HepG2 (cell line): ENCODE measurements around the gene MIA3. TPM values are rescaled to one million over a fixed set of nuclear protein-coding genes. Genes with fewer than 3 reads are reported as not detected.
A peak's percentile ranks its signal among the peaks of the same experiment; 100 is the strongest.

ENCODE experiments used
- BHLHE40 ChIP-seq: IDR thresholded peaks from 2 replicates; pipeline ENCODE4 v1.6.1; 2011; ENCODE audit warnings: low read length, improper control_type of control experiment
- FOXC1 ChIP-seq: sonication (generic); formaldehyde crosslinking; IDR thresholded peaks from 2 replicates; pipeline ENCODE4 v1.8.0; 2022; ENCODE audit warnings: mild to moderate bottlenecking, missing genetic modification reagents, borderline replicate concordance
- GABPB1 ChIP-seq: IDR thresholded peaks from 2 replicates; pipeline ENCODE4 v1.6.1; 2016; ENCODE audit warnings: mild to moderate bottlenecking, missing genetic modification reagents, moderate library complexity, missing compliant biosample characterization
- GMEB1 ChIP-seq: sonication (generic); formaldehyde crosslinking; IDR thresholded peaks from 2 replicates; pipeline ENCODE4 v1.5.1; 2020; ENCODE audit warnings: missing genetic modification reagents, mild to moderate bottlenecking, borderline replicate concordance
- MED1 ChIP-seq: sonication (generic); formaldehyde crosslinking; IDR thresholded peaks from 2 replicates; pipeline ENCODE4 v1.4.0; 2020; ENCODE audit warnings: missing genetic modification reagents
- REXO4 ChIP-seq: sonication (generic); formaldehyde crosslinking; IDR thresholded peaks from 2 replicates; pipeline ENCODE4 v1.8.0; 2022; ENCODE audit warnings: missing genetic modification reagents, mild to moderate bottlenecking, borderline replicate concordance
- THAP9 ChIP-seq: sonication (generic); formaldehyde crosslinking; IDR thresholded peaks from 2 replicates; pipeline ENCODE4; 2020; ENCODE audit warnings: missing genetic modification reagents, mild to moderate bottlenecking, borderline replicate concordance
- TSC22D2 ChIP-seq: sonication (generic); formaldehyde crosslinking; IDR thresholded peaks from 2 replicates; pipeline ENCODE4 v1.5.1; 2020; ENCODE audit warnings: missing genetic modification reagents, mild to moderate bottlenecking, borderline replicate concordance
- YY1 ChIP-seq: IDR thresholded peaks from 2 replicates; pipeline ENCODE4 v1.6.1; 2011; ENCODE audit warnings: low read length, low read depth, moderate library complexity, mild to moderate bottlenecking; ENCODE audit not compliant: insufficient read depth, insufficient replicate concordance
- ZBTB3 ChIP-seq: sonication (generic); formaldehyde crosslinking; IDR thresholded peaks from 2 replicates; pipeline ENCODE4 v1.4.0; 2020; ENCODE audit warnings: low read depth, mild to moderate bottlenecking, moderate library complexity, missing genetic modification reagents, borderline replicate concordance
- ZFP62 ChIP-seq: sonication (generic); formaldehyde crosslinking; IDR thresholded peaks from 2 replicates; pipeline ENCODE4 v1.4.0; 2020; ENCODE audit warnings: missing genetic modification reagents
- ZFP82 ChIP-seq: sonication (generic); formaldehyde crosslinking; IDR thresholded peaks from 2 replicates; pipeline ENCODE4 v1.5.1; 2020; ENCODE audit warnings: mild to moderate bottlenecking, missing genetic modification reagents, borderline replicate concordance
- ZNF224 ChIP-seq: sonication (generic); formaldehyde crosslinking; IDR thresholded peaks from 2 replicates; pipeline ENCODE4 v1.5.0; 2020; ENCODE audit warnings: mild to moderate bottlenecking, missing genetic modification reagents
- ZNF354B ChIP-seq: sonication (generic); formaldehyde crosslinking; IDR thresholded peaks from 2 replicates; pipeline ENCODE4 v1.8.0; 2022; ENCODE audit warnings: mild to moderate bottlenecking, missing genetic modification reagents
- ZNF589 ChIP-seq: sonication (generic); formaldehyde crosslinking; conservative IDR thresholded peaks from 2 replicates; pipeline ENCODE4 v1.8.0; 2022; ENCODE audit warnings: mild to moderate bottlenecking, moderate library complexity, missing genetic modification reagents
- ZNF607 ChIP-seq: sonication (generic); formaldehyde crosslinking; IDR thresholded peaks from 2 replicates; pipeline ENCODE4 v1.5.1; 2020; ENCODE audit warnings: missing genetic modification reagents, mild to moderate bottlenecking, borderline replicate concordance
- ZNF674 ChIP-seq: sonication (generic); formaldehyde crosslinking; IDR thresholded peaks from 2 replicates; pipeline ENCODE4 v1.5.0; 2020; ENCODE audit warnings: low read depth, mild to moderate bottlenecking, missing genetic modification reagents
- ZNF792 ChIP-seq: IDR thresholded peaks from 2 replicates; pipeline ENCODE4 v1.6.1; 2016
- polyA plus RNA-seq, 8 experiments: library from polyadenylated mRNA; depleted of rRNA in 3 of 8; stranded (reverse) in 7 of 8; unstranded in 1 of 8; fragments of >200 nt; fragmentation: Illumina TruSeq in 4 of 8; extraction: Trizol in 4 of 8; gene quantifications; 2 replicates each; pipeline versions ENCODE4 v1.2.1 to v1.2.3, GENCODE V29; 2011 to 2016; ENCODE audit warnings: low read depth in 4 of 8, missing spikeins in 1 of 8, mixed read lengths in 1 of 8; ENCODE audit not compliant: insufficient read depth in 1 of 8
- total RNA-seq, 5 experiments: library from RNA; depleted of rRNA; stranded (reverse); fragments of >200 nt; fragmentation: Illumina TruSeq; extraction: Trizol; gene quantifications; 2 replicates each; pipeline ENCODE4 v1.2.3, GENCODE V29; 2016; ENCODE audit warnings: low read depth in 1 of 5
- TF ChIP-seq, protein P1 (sequence below): sonication (generic); formaldehyde crosslinking; conservative IDR thresholded peaks from 2 replicates; pipeline ENCODE4 v1.4.0; 2020; ENCODE audit warnings: missing genetic modification reagents
- TF ChIP-seq, protein P2 (sequence below): IDR thresholded peaks from 2 replicates; pipeline ENCODE4 v1.6.1; 2016; ENCODE audit warnings: low read depth, control low read depth

MIA3 gene
- total and polyA plus RNA-seq, 2 of the 13 experiments (the other 11 are each of a cell fraction or from before 2014, with no cell fraction given) = 45.6 to 48.7 TPM

DNA sequence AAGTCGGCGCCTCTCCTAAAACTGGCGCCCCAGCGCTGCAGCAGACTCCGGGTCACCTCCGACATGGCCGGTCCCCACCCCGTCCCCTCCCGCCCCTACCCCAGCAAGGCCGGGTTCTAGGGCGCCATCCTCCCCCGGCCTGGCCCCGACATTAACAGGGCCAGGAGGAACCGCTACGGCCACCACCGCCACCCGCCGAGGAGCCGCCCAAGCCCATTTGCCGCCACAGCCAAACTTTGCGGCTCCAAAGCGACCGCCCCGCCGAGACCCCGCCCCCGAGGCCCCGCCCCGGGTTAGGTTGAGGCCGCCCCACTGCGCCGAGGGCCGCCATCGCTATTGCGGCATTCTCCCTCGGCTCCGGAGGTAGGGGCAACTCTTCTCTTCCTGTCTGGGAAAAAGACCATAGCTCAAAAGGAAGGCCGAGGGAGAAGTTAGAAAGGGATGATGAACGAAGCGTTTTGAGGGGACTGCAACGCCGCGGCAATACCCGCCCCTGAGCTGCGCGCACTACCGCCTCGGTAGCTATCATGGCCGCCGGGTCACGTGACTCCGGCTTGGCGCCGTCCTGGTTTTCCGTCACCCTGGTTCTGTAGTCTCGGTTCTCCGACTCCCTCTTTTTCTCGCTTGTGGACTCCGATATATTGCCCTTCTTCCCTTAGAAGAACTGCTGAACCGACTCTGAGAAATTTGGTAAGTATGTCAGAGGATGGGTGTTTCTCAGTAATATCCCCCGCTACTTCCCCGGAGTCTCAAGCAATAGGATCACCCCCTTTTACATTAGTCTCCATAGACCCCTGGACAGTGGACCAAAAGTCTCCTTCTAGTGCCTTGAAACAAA, 94.6 kb downstream of the MIA3 start, which contains the start of the genes AIDA and BROX (continued):
- TF ChIP-seq TSC22D2 (CRISPR knock-in tag) (no peak), ZNF792 (CRISPR knock-in tag) (peak; percentile 23; the same call in 1 of the 2 replicates), BHLHE40 (peak; percentile 97), GABPB1 (CRISPR knock-in tag) (peak; percentile 79), MED1 (CRISPR knock-in tag) (0 out of 2 replicates have a peak, but pooled peaks have one; percentile 11), ZNF224 (CRISPR knock-in tag) (no peak), YY1 (peak; percentile 99), ZNF354B (CRISPR knock-in tag) (peak; percentile 62; the same call in 1 of the 2 replicates), ZNF589 (0 out of 2 replicates have a peak, but pooled peaks have one; percentile 12), ZFP82 (CRISPR knock-in tag) (peak; percentile 47; the same call in 1 of the 2 replicates), FOXC1 (CRISPR knock-in tag) (0 out of 2 replicates have a peak, but pooled peaks have one; percentile 55), GMEB1 (peak; percentile 63; the same call in 1 of the 2 replicates), REXO4 (CRISPR knock-in tag) (no peak), ZNF607 (CRISPR knock-in tag) (no peak), ZNF674 (CRISPR knock-in tag) (no peak), ZFP62 (CRISPR knock-in tag) (no peak), ZBTB3 (CRISPR knock-in tag) (no peak), THAP9 (peak; percentile 100)
- TF ChIP-seq, protein P1, sequence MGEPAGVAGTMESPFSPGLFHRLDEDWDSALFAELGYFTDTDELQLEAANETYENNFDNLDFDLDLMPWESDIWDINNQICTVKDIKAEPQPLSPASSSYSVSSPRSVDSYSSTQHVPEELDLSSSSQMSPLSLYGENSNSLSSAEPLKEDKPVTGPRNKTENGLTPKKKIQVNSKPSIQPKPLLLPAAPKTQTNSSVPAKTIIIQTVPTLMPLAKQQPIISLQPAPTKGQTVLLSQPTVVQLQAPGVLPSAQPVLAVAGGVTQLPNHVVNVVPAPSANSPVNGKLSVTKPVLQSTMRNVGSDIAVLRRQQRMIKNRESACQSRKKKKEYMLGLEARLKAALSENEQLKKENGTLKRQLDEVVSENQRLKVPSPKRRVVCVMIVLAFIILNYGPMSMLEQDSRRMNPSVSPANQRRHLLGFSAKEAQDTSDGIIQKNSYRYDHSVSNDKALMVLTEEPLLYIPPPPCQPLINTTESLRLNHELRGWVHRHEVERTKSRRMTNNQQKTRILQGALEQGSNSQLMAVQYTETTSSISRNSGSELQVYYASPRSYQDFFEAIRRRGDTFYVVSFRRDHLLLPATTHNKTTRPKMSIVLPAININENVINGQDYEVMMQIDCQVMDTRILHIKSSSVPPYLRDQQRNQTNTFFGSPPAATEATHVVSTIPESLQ = 0 out of 2 replicates have a peak, but pooled peaks have one; percentile 5
- TF ChIP-seq, protein P2, sequence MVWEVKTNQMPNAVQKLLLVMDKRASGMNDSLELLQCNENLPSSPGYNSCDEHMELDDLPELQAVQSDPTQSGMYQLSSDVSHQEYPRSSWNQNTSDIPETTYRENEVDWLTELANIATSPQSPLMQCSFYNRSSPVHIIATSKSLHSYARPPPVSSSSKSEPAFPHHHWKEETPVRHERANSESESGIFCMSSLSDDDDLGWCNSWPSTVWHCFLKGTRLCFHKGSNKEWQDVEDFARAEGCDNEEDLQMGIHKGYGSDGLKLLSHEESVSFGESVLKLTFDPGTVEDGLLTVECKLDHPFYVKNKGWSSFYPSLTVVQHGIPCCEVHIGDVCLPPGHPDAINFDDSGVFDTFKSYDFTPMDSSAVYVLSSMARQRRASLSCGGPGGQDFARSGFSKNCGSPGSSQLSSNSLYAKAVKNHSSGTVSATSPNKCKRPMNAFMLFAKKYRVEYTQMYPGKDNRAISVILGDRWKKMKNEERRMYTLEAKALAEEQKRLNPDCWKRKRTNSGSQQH (CRISPR knock-in tag) = peak; percentile 14; the same call in 1 of the 2 replicates
